Measurements from ENCODE around the gene PDLIM3.
"Not testable (repeated sequence)": the region's sequence is repeated elsewhere in the genome, so short reads cannot be mapped to it uniquely, and the experiment has no call there.

The PDLIM3 gene, protein sequence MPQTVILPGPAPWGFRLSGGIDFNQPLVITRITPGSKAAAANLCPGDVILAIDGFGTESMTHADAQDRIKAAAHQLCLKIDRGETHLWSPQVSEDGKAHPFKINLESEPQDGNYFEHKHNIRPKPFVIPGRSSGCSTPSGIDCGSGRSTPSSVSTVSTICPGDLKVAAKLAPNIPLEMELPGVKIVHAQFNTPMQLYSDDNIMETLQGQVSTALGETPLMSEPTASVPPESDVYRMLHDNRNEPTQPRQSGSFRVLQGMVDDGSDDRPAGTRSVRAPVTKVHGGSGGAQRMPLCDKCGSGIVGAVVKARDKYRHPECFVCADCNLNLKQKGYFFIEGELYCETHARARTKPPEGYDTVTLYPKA

GRCh38 chr4:185534866-185535611 is at the start of gene PDLIM3:
TSS of gene PDLIM3 (minus strand) at chr4:185535507. CDS start at chr4:185535434, 73 bp downstream.
- peak; percentile 8 for DNase-seq

- no peak for DNase-seq
These were observed 48.5 kb upstream of the PDLIM3 start for GRCh38 chr4:185583813-185584212.

- no peak for DNase-seq
These were observed 47.5 kb upstream of the PDLIM3 start for GRCh38 chr4:185582651-185583400.

- no peak for DNase-seq
These were observed 45.4 kb upstream of the PDLIM3 start for GRCh38 chr4:185580699-185581098.

- no peak for DNase-seq
These were observed 43.0 kb upstream of the PDLIM3 start for GRCh38 chr4:185578284-185578683.

GRCh38 chr4:185576962-185577950 is 41.9 kb upstream of the PDLIM3 start:
- DNase-seq = no peak

DNA sequence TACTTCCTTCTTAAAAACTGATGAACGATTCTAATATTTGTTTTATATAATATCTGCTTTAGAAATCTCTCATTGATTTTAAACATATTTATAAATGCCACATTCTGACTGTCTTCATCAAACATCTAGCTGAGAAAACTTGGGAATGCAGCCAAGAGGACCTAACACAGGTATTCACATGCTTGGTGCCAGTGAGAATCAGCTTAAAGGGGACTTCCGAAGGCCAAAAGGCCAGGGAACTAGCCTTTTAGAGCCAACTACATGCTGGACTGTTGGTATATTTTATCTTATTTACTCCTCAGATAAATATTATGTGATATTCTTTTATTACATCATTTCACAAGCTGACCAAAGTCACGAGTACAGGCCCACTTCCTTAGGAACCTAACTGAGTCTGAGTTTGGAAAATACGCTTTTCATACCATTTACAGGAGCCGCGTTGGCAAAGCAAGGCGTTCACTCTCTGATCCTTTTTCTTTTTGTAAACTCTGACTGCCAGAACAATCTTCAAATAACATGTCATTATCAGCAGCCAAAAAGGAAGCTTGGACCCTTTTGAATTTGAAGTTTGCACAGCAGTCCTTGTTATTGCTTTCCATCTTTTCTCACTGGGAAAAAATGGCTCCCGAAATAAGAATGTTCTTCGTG is 41.1 kb upstream of the PDLIM3 start:
- no peak for DNase-seq

DNA sequence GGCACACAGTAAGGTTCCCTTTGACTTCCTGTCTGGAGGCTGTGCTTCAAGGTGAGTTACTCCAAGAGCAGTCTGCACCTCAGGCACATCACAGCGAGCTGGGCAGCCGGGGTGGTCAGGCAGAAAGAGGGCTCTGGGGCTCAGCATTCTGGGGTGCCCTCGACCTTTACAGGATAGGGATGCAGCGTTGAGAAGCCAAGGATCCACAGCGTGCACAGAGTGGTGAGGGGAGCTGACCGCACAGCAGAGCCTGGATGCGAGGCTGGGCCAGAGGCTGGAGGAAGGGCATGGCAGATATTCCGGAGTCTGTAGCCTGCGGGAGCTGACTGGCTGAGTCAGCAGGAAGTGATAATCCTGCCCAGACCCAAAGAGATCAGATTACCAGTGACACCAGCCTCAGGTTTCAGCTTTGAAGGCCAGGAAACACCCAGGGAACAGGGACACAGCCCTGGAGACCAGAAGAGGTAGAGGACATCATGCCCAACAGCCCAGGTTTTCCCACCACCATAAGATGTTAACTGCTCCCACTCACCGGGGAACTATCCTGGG is 38.4 kb upstream of the PDLIM3 start:
- peak; percentile 6 for DNase-seq

DNA sequence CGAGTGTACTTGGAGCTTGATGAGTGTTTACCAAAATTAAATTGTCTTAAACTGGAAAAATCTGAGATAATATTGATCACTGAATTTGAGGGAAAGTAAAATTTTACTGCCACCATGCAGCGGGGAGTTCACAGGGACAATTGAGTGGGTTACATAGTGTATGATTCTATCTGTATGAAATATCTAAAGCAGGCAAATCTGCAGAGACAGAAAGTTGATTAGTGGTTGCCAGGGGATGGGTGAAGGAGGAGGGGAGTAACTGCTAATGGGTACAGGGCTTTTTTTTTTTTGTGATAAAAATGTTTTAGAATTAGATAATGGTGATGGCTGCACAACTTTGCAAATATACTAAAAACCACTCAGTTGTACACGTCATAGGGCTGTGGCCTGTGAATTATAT is 35.4 kb upstream of the PDLIM3 start:
- DNase-seq = no peak

DNA sequence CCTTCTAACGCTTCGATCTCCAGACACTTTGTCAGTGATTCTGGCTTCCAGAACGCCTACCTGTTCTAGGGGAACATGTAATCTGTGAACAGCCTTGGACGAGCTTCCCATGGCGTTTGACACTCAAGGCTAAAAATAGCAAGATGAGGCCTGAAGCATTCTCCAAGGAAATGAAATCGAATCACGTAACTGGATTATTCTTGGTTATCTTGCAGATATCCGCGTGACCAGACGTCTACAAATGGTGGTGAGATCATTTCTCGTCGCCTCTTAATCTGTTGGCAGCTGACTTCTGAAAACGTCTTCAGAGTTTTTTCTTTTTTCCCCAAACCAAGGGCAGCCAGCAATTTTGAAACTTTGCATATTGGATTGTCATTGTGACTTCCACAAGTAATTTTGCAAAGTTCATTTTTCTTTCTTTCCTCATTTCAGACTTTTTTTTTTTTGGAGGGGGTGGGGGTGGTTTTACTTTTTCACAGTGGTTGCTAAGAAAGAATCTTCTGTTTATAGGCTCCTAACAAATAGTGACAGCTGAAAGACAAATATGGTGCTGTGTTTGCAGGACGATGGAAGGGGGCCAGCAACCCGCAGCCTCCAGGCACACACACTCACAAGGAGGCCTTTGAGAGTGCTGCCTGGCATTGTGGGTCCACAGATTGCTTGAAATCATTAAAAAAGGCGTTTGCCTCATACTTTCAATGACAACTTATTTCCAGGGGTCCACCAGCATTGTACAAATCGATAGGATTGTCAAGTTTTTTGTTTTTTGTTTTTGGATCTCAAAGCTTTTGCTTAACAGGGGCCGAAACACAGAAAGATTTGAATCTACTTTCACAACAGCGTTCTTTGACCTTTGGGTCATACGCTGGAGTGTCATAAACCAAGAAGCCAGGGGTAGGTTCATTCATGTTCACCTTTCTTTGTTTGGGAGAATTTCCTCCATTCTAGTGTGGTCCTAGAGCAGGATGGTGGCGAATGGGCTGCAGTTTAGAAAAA is 32.4 kb upstream of the PDLIM3 start:
- no peak for DNase-seq

GRCh38 chr4:185566972-185567371 is 31.7 kb upstream of the PDLIM3 start:
- DNase-seq = no peak

DNA sequence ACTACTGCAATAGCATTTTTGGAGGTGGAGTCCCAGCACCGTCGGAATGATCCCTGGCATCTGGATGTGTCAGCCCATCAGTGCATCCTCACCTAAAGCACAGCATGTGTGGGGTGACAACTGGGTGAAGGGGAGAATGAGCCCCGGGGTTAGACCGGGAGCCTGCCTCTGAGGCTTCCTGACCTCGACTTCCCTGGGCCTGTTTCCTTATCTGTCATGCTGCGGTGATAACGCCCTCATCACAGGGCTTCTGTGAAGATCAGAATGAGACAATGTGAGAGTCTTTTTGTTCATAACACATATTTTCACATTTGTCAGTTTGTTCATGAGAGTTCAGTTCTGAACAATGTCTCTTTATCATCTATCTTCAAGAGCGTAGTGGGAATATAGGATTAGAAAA is 31.1 kb upstream of the PDLIM3 start:
- no peak for DNase-seq

- no peak for DNase-seq
These were observed 30.4 kb upstream of the PDLIM3 start for GRCh38 chr4:185565696-185566095.

GRCh38 chr4:185564349-185564748 is 29.0 kb upstream of the PDLIM3 start:
- DNase-seq = no peak

DNA sequence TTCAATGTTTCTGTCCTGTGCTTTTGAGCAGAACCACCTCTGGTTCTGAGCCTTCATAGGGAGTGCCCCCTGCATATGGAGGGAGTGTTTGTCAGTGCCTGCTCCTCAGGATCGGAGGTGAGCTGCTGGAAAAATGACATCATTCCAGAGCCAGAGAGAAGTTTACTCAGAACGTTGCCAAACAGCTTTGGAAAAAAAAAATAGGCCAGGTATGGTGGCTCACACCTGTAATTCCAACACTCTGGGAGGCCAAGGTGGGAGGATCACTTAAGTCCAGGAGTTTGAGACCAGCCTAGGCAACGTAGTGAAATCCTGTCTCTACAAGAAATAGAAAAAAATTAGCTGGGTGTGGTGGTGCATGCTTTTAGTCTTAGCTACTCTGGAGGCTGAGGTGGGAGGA is 27.2 kb upstream of the PDLIM3 start:
- DNase-seq = no peak

DNA sequence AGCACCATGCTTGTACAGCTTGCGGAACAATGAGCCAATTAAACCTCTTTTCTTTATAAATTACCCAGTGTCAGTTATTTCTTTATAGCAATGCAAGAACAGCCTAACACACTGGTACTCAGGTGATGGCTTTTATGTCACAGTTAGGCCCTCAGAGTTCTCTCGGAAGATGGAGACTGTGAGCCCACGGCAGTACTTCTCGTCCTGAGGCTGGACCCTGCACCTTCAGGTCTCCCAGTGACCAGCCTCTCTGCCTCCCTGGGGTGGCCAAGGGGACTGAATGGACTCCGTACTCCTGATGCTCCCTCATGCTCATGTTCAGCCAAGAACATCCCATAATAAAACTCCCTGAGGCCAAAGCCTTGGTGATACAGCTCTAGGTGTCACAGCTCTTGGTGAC is 25.0 kb upstream of the PDLIM3 start:
- no peak for DNase-seq

- no peak for DNase-seq
These were observed 24.6 kb upstream of the PDLIM3 start for GRCh38 chr4:185559915-185560281.

DNA sequence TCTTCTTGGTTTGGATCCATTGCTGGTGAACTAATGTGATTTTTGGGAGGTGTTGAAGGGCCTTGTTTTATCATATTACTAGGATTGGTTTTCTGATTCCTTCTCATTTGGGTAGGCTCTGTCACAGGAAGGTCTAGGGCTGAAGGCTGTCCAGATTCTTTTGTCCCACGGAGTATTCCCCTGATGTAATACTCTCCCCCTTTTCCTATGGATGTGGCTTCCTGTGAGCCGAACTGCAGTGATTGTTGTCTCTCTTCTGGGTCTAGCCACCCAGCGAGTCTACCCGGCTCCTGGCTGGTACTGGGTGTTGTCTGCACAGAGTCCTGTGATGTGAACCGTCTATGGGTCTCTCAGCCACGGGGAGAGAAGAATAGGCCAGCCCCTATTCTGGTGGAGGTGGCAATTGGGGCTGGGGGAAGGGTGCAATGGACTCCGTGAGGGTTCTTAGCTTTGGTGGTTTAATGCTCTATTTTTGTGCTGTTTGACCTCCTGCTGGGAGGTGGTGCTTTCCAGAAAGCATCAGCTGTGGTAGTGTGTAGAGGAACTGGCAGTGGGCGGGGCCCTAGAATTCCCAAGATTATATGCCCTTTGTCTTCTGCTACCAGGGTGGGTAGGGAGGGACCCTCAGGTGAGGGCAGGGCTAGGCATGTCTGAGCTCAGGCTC is 24.1 kb upstream of the PDLIM3 start:
- DNase-seq = not testable (repeated sequence)

- DNase-seq = no peak
These were observed 19.2 kb upstream of the PDLIM3 start for GRCh38 chr4:185554365-185555126.
